Activated CD4-positive, alpha-beta T cell treated with anti-CD3 and anti-CD28 coated beads for 48 hours (primary cell): ENCODE results near the gene VLDLR.
A peak's percentile ranks its signal among the peaks of the same experiment; 100 is the strongest.

Experiments
- DNase-seq: peaks from one replicate; pipeline ENCODE4 v3.0.0-alpha.2; 2020

The VLDLR gene

GRCh38 chr9:2622461-2623287, 1.1 kb downstream of the VLDLR start:
- peak; percentile 34 for DNase-seq

DNA sequence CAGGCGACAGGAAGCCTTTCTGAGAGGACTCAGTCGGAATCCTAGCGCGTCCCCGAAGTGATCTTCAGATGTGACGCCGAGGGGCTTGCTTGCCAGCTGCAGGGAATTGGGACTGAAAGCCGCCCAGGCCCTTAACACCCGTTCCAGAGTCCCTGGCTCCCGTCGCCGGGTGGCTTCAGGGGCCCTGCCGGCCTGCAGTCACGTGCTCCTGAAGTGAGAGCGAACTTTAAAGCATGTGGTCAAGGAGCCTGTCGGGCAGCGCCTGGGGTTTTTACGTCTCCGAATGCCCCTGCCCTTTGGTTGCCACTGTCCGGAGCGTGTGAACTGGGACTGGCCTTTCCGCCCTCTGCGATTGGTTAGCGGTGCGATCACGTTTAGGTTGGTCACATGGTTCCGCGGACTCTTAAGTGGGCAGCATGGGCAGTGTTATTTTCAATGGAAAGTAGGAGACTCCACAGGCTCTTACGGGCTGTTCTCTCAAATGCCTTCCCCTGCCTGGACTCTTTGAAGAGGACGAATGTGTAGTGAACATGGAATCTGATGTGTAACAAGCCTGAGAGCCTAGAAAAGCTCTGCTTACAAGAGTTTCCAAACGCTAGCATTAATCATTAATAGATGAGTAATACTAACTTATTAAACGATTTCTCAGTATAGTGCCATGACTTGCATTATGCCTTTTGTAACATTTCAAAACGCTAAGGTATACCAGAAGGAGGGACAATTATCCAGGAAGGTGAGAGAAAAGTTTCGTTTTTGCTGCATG, 1.9 kb downstream of the VLDLR start:
- DNase-seq, result no peak

- DNase-seq, result no peak
These were observed 2.6 kb downstream of the VLDLR start for GRCh38 chr9:2624051-2624682.

GRCh38 chr9:2625427-2625826, 3.8 kb downstream of the VLDLR start:
- no peak for DNase-seq

- no peak for DNase-seq
These were observed 7.3 kb downstream of the VLDLR start for GRCh38 chr9:2628919-2629318.

DNA sequence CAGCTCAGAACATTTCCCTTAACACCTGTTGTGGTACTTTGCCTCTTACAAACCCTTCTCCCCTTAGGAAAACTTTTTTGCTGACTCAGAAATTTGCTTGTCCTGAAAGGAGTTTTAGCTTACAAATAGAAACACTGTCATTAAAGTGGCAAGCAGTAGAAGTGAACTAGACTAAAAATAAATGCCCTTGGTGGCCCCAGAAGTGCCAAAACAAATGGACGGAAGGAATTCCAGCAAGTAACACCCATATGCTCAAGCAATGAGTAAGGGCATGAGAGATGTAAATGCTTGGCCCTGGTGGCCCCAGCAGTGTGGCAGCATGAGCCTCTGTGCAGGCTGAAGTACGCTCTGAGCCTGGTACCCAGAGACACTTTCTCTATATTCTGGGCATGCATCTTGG, 8.6 kb downstream of the VLDLR start:
- no peak for DNase-seq

- no peak for DNase-seq
These were observed 9.7 kb downstream of the VLDLR start for GRCh38 chr9:2631263-2631662.

- DNase-seq, result no peak
These were observed 12.6 kb downstream of the VLDLR start for GRCh38 chr9:2634153-2634552.

- no peak for DNase-seq
These were observed 13.2 kb downstream of the VLDLR start for GRCh38 chr9:2634818-2635217.

GRCh38 chr9:2635922-2636321, 14.3 kb downstream of the VLDLR start:
- no peak for DNase-seq

DNA sequence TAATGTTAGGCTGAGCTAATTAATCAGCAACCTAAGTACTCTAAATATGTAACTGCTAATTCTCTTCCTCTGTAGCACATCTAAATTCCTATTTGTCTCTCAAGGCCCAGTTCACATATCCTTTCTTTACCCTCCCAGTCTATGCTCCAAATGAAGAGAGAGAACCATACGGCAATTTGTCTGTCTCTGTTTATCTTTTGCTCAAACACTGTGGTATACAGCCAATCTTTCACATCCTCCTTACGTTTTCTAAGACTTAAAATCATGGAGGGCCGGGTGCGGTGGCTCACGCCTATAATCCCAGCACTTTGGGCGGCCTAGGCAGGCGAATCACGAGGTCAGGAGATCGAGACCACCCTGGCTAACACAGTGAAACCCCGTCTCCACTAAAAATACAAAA, 15.8 kb downstream of the VLDLR start:
- no peak for DNase-seq

DNA sequence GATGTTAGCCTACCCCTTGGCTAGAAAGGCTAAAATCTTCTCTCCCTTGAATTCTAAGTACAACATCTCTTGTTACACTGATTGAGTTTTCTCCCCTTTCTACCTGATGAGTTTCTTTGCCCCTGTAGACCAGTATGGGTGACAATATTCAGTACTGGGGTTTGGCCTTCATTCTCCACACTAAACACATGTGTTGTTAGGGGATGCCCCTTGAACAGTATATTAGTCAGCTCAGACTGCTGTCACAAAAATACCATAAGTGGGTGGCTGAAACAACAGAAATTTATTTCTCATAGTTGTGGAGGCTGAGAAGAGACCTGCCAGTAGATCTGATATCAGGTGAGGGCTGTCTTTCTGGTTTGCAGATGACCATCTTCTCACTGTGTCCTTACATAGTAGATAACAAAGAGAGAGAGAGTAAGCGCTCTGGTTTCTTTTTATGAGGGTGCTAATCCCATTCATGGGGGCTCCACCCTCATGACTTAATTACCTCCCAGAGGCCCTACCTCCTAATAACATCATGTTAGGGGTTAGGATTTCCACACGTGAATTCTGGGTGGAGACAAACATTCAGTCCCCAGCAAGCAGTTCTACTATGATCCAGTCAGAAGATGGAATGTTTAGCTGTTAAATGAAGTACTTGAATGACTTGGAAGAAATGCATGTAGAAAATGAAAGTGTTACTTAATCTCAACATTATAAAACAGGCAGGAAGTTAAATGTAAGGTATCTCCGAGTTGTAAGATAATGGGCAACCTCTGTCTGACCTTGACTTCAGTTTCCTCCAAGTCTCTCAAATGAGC, 17.5 kb downstream of the VLDLR start:
- DNase-seq, result peak; percentile 5

DNA sequence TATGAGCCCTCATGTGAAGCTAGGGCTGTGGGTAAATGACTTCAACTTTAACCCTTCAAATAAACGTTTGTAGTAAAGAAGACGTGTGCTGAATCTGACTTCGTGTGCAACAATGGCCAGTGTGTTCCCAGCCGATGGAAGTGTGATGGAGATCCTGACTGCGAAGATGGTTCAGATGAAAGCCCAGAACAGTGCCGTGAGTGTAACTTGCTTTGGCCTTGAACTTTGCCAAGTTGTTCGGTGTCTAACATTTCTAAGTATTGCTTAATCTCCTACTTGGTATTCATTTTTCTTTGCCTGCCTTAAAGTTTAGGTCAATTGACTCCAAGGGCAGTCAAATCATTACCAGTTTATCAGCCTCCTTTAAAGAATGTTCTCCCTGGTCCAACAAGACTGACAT, 18.2 kb downstream of the VLDLR start:
- no peak for DNase-seq

DNA sequence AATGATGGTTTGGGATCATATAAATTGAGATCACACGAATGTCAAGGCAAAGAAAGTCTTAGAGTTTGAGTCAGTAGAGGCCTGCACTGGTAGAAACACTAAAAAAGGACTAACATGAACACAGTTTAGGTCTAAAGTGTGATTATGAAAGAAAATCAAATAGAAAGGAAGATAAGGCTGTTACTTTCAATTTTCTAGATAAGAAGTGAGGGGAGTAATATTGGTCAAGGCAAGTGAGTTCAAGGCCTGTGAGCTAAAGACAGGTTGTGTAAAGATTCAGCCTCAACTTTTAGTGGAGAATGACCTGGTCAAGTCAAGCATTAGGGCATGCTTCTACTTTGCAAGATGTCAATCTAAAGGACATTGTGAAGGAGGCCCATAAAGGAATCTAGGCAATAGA, 19.0 kb downstream of the VLDLR start:
- no peak for DNase-seq

DNA sequence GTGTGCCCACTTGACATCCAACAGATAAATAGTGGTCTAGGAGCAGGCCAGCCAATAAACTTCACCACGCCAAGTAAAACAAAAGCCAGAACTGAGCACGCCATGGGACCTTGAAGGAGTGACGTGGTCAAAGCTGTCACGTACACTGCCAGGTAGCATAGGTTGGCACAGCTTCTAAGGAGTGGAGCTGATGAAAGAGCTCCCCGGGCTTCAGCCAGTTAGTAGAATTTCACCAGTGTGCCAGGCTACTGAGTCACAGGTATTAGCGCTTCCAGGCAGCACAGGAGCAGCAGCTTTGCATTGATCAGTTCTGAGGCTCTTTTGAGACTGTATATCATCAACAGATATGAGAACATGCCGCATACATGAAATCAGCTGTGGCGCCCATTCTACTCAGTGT, 19.4 kb downstream of the VLDLR start:
- DNase-seq, result no peak

DNA sequence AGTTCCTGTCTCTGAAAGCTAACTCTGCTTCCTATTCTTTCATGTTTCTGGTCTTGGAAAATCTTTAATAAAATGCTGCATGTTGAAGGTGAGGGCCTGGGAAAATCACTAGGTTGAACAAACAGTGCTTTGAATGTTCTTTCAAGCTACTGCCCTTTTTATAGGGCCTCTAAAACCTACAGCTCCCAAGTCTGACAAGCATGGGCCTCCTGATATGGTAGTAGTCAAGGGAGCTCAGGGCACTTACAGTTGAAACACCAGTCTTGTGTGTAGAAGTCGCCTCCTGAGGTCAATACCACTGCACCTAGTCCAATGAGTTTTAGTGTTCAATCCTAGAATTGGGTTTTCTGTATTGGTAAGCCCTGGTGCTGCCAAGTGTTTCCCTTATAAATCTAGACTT, 20.5 kb downstream of the VLDLR start:
- no peak for DNase-seq

DNA sequence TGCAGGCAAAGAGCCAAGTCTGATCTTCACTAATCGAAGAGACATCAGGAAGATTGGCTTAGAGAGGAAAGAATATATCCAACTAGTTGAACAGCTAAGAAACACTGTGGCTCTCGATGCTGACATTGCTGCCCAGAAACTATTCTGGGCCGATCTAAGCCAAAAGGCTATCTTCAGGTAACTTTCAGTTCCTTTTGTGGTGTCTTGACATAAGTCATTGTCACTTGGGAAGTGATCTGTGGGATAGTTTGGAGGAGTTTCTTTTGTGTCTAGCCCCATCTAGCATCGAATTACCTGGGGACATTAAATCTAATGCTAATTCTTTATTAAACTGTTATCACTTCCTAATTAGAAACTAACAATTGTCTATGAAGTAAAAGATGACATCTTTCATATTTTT, 24.0 kb downstream of the VLDLR start:
- no peak for DNase-seq

- peak; percentile 41 for DNase-seq
These were observed 33.9 kb downstream of the VLDLR start for GRCh38 chr9:2655411-2655901.

DNA sequence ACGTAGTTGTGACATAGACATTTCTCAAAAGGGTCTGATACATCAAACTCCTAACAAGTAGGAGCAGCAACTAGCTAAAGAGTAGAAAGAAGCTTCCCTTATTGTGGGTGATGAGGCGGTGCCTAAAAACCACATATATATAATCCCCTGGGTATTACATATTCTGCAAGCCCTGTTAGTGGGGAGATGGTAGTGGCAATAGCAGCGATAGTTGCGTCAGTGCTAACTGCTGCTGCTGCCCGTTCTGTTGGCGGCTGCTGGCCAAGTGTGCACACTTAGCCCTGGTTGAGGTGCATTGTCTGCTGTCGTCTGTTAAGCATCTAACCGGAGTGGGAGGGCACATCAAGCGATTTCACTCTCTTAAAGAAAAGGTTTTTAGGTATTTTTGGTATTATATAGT, 35.8 kb downstream of the VLDLR start:
- peak; percentile 17 for DNase-seq

- DNase-seq, result no peak
These were observed 40.9 kb downstream of the VLDLR start for GRCh38 chr9:2662496-2662895.

- DNase-seq, result no peak
These were observed 42.0 kb downstream of the VLDLR start for GRCh38 chr9:2663461-2664173.
